CD8-positive, alpha-beta memory T cell (primary cell): ENCODE measurements around the gene CCDC187. TPM values are rescaled to one million over a fixed set of nuclear protein-coding genes. Genes with fewer than 3 reads are reported as not detected.

ENCODE experiments used
- CTCF ChIA-PET: fragments of 350-600 bp; sonication (Branson Sonifier 250); formaldehyde crosslinking; loops from one replicate; lab custom pipeline; 2021; ENCODE audit warnings: antibody characterized with exemption; lab: Charles Lee
- POLR2A ChIA-PET: fragments of 350-600 bp; sonication (Branson Sonifier 250); formaldehyde crosslinking; loops from one replicate; lab custom pipeline; 2021; ENCODE audit warnings: antibody characterized with exemption; lab: Charles Lee
- DNase-seq, 5 donors: peaks; one replicate each; pipeline versions ENCODE4 v3.0.0 to v3.0.0-alpha.2; 2020 to 2022; ENCODE audit warnings: mixed read lengths in 1 of 5
- H3K27ac ChIP-seq: one replicate; pipeline ENCODE4 v1.7.0; 2013; ENCODE audit warnings: low read depth, mild to moderate bottlenecking, low read length, moderate library complexity
- H3K27me3 ChIP-seq: 2 replicates; pipeline ENCODE4 v1.7.0; 2013; ENCODE audit warnings: low read length, mild to moderate bottlenecking; ENCODE audit not compliant: insufficient read depth, poor library complexity, severe bottlenecking
- H3K36me3 ChIP-seq: 2 replicates; pipeline ENCODE4 v1.7.0; 2013; ENCODE audit warnings: mild to moderate bottlenecking, low read length, moderate library complexity; ENCODE audit not compliant: insufficient read depth
- H3K4me1 ChIP-seq: 2 replicates; pipeline ENCODE4 v1.7.0; 2013; ENCODE audit warnings: mild to moderate bottlenecking, low read length, moderate library complexity; ENCODE audit not compliant: insufficient read depth
- H3K4me3 ChIP-seq: 2 replicates; pipeline ENCODE4 v1.7.0; 2013; ENCODE audit warnings: mild to moderate bottlenecking, low read length
- H3K9me3 ChIP-seq: 2 replicates; pipeline ENCODE4 v1.7.0; 2013; ENCODE audit warnings: mild to moderate bottlenecking, low read length
- H3K27ac Mint-ChIP-seq, 8 donors: one replicate each; pipeline ENCODE4 v1.8.0; 2020 to 2021; ENCODE audit warnings: mixed read lengths in 8 of 8, mild to moderate bottlenecking in 6 of 8, inconsistent platforms in 3 of 8, moderate library complexity in 3 of 8
- H3K27me3 Mint-ChIP-seq, 2 donors: one replicate each; pipeline ENCODE4 v1.8.0; 2020 to 2021; ENCODE audit warnings: mixed read lengths in 2 of 2, mild to moderate bottlenecking in 1 of 2, moderate library complexity in 1 of 2
- H3K36me3 Mint-ChIP-seq, 3 donors: one replicate each; pipeline ENCODE4 v1.8.0; 2020 to 2021; ENCODE audit warnings: mixed read lengths in 3 of 3, inconsistent platforms in 1 of 3, mild to moderate bottlenecking in 1 of 3
- H3K4me1 Mint-ChIP-seq, 3 donors: one replicate each; pipeline ENCODE4 v1.8.0; 2020 to 2021; ENCODE audit warnings: mixed read lengths in 3 of 3, inconsistent platforms in 1 of 3, mild to moderate bottlenecking in 1 of 3
- H3K4me3 Mint-ChIP-seq, 7 donors: one replicate each; pipeline ENCODE4 v1.8.0; 2020 to 2021; ENCODE audit warnings: mixed read lengths in 7 of 7, mild to moderate bottlenecking in 6 of 7, moderate library complexity in 4 of 7, inconsistent platforms in 2 of 7
- H3K9me3 Mint-ChIP-seq, 5 donors: one replicate each; pipeline ENCODE4 v1.8.0; 2020 to 2022; ENCODE audit warnings: mixed read lengths in 5 of 5, mild to moderate bottlenecking in 3 of 5, moderate library complexity in 2 of 5, inconsistent platforms in 1 of 5
- polyA plus RNA-seq: library from polyadenylated mRNA; unstranded; fragments of 300-500 nt; fragmentation: Illumina TruSeq; gene quantifications from one replicate; pipeline ENCODE4 v1.2.3, GENCODE V29; 2021
- total RNA-seq, 2 experiments: library from RNA; stranded (reverse); gene quantifications; one replicate each; pipeline ENCODE4 v1.2.3, GENCODE V29; 2021

CCDC187 gene
- total and polyA plus RNA-seq, 3 experiments from 2014 or later = not detected

GRCh38 chr9:136341769-136342168 is 37.9 kb upstream of the CCDC187 start:
- Histone ChIP-seq H3K27me3 (no peaks in the 10 kb centered on the region), H3K27ac (no peak overlapping the region), H3K36me3 (no peaks in the 10 kb centered on the region), H3K4me3 (no peak overlapping the region), H3K9me3 (no peaks in the 10 kb centered on the region), H3K4me1 (no peaks in the 10 kb centered on the region)
- H3K4me3 Mint-ChIP-seq = no peak overlapping the region
- H3K36me3 Mint-ChIP-seq = no peaks in the 10 kb centered on the region
- ChIA-PET POLR2A (no interaction called here), CTCF (no interaction called here)
- no peaks in the 10 kb centered on the region for H3K9me3 Mint-ChIP-seq
- H3K27me3 Mint-ChIP-seq = no peaks in the 10 kb centered on the region
- H3K27ac Mint-ChIP-seq = peak overlapping the region in 1 of 8 donors; percentile 24
- no peak for DNase-seq
- peaks cover 0 to 3% (median 0%) of the 10 kb centered on the region in 3 donors for H3K4me1 Mint-ChIP-seq

- Mint-ChIP-seq H3K27me3 (no peaks in the 10 kb centered on the region), H3K27ac (no peak overlapping the region), H3K4me1 (peaks cover 0 to 3% (median 0%) of the 10 kb centered on the region in 3 donors), H3K4me3 (no peak overlapping the region), H3K9me3 (no peaks in the 10 kb centered on the region), H3K36me3 (no peaks in the 10 kb centered on the region)
- ChIA-PET CTCF (no interaction called here), POLR2A (no interaction called here)
- no peak for DNase-seq
- no peak overlapping the region for H3K27ac ChIP-seq
- no peaks in the 10 kb centered on the region for H3K9me3 ChIP-seq
- H3K4me3 ChIP-seq = no peak overlapping the region
- no peaks in the 10 kb centered on the region for H3K36me3 ChIP-seq
- no peaks in the 10 kb centered on the region for H3K4me1 ChIP-seq
- H3K27me3 ChIP-seq = no peaks in the 10 kb centered on the region
Observed at GRCh38 chr9:136341042-136341655, 37.3 kb upstream of the CCDC187 start.

GRCh38 chr9:136340356-136341041 is 36.6 kb upstream of the CCDC187 start:
- Mint-ChIP-seq H3K4me1 (peaks cover 0 to 3% (median 0%) of the 10 kb centered on the region in 3 donors), H3K36me3 (no peaks in the 10 kb centered on the region), H3K9me3 (no peaks in the 10 kb centered on the region), H3K4me3 (no peak overlapping the region), H3K27ac (no peak overlapping the region), H3K27me3 (no peaks in the 10 kb centered on the region)
- POLR2A ChIA-PET = no interaction called here
- H3K27ac ChIP-seq = no peak overlapping the region
- H3K4me3 ChIP-seq = no peak overlapping the region
- no peaks in the 10 kb centered on the region for H3K27me3 ChIP-seq
- no peaks in the 10 kb centered on the region for H3K4me1 ChIP-seq
- CTCF ChIA-PET = no interaction called here
- no peaks in the 10 kb centered on the region for H3K9me3 ChIP-seq
- DNase-seq = no peak
- H3K36me3 ChIP-seq = no peaks in the 10 kb centered on the region

GRCh38 chr9:136339958-136340310 is 36.0 kb upstream of the CCDC187 start:
- Histone ChIP-seq H3K27me3 (no peaks in the 10 kb centered on the region), H3K4me3 (no peak overlapping the region), H3K27ac (no peak overlapping the region), H3K4me1 (no peaks in the 10 kb centered on the region), H3K9me3 (no peaks in the 10 kb centered on the region), H3K36me3 (no peaks in the 10 kb centered on the region)
- Mint-ChIP-seq H3K4me1 (peaks cover 0 to 3% (median 0%) of the 10 kb centered on the region in 3 donors), H3K36me3 (no peaks in the 10 kb centered on the region), H3K4me3 (no peak overlapping the region), H3K9me3 (no peaks in the 10 kb centered on the region), H3K27ac (no peak overlapping the region), H3K27me3 (no peaks in the 10 kb centered on the region)
- ChIA-PET POLR2A (no interaction called here), CTCF (no interaction called here)
- no peak for DNase-seq

GRCh38 chr9:136339173-136339957 is 35.5 kb upstream of the CCDC187 start:
- Histone ChIP-seq H3K4me3 (no peak overlapping the region), H3K27me3 (no peaks in the 10 kb centered on the region), H3K9me3 (no peaks in the 10 kb centered on the region), H3K27ac (no peak overlapping the region), H3K4me1 (no peaks in the 10 kb centered on the region), H3K36me3 (no peaks in the 10 kb centered on the region)
- H3K4me1 Mint-ChIP-seq = peaks cover 0 to 3% (median 0%) of the 10 kb centered on the region in 3 donors
- ChIA-PET CTCF (no interaction called here), POLR2A (no interaction called here)
- H3K9me3 Mint-ChIP-seq = no peaks in the 10 kb centered on the region
- peak in 3 of 5 donors; percentile 18 to 30 (median 19) for DNase-seq
- H3K4me3 Mint-ChIP-seq = no peak overlapping the region
- no peak overlapping the region for H3K27ac Mint-ChIP-seq
- H3K36me3 Mint-ChIP-seq = no peaks in the 10 kb centered on the region
- H3K27me3 Mint-ChIP-seq = no peaks in the 10 kb centered on the region

- CTCF ChIA-PET = interaction anchor here (1.5 kb wide), 1 partner anchor 23 kb away, joined by 3 read pairs; no protein-coding TSS in a partner anchor
- H3K9me3 Mint-ChIP-seq = no peaks in the 10 kb centered on the region
- no peaks in the 10 kb centered on the region for H3K27me3 Mint-ChIP-seq
- H3K4me3 Mint-ChIP-seq = no peak overlapping the region
- H3K4me1 Mint-ChIP-seq = peaks cover 0 to 3% (median 0%) of the 10 kb centered on the region in 3 donors
- no peaks in the 10 kb centered on the region for H3K36me3 Mint-ChIP-seq
- Histone ChIP-seq H3K36me3 (no peaks in the 10 kb centered on the region), H3K4me3 (no peak overlapping the region), H3K4me1 (no peaks in the 10 kb centered on the region), H3K9me3 (no peaks in the 10 kb centered on the region), H3K27ac (no peak overlapping the region), H3K27me3 (no peaks in the 10 kb centered on the region)
- POLR2A ChIA-PET = no interaction called here
- no peak overlapping the region for H3K27ac Mint-ChIP-seq
- DNase-seq = no peak
Observed at GRCh38 chr9:136338511-136338910, 34.6 kb upstream of the CCDC187 start.

GRCh38 chr9:136337416-136338395 is 33.8 kb upstream of the CCDC187 start:
- Histone ChIP-seq H3K36me3 (no peaks in the 10 kb centered on the region), H3K4me1 (no peaks in the 10 kb centered on the region), H3K27me3 (no peaks in the 10 kb centered on the region), H3K9me3 (no peaks in the 10 kb centered on the region), H3K4me3 (no peak overlapping the region), H3K27ac (no peak overlapping the region)
- Mint-ChIP-seq H3K27me3 (no peaks in the 10 kb centered on the region), H3K4me1 (peaks cover 0 to 1% (median 0%) of the 10 kb centered on the region in 3 donors), H3K9me3 (no peaks in the 10 kb centered on the region), H3K4me3 (no peak overlapping the region), H3K36me3 (no peaks in the 10 kb centered on the region), H3K27ac (no peak overlapping the region)
- ChIA-PET CTCF (interaction anchor here (1.5 kb wide), 1 partner anchor 24 kb away, joined by 3 read pairs; no protein-coding TSS in a partner anchor), POLR2A (no interaction called here)
- no peak for DNase-seq
